ENCODE measurements around the gene IER3. TPM values are rescaled to one million over a fixed set of nuclear protein-coding genes. Genes with fewer than 3 reads are reported as not detected.
A peak's percentile ranks its signal among the peaks of the same experiment; 100 is the strongest.

The IER3 gene
- total and polyA plus RNA-seq, 2 experiments from 2014 or later = 19.9 to 21.2 TPM

GRCh38 chr6:30779850-30780641 is 35.7 kb upstream of the IER3 start (continued):
- TF ChIP-seq REST (IDR thresholded peaks at IDR 0.05; ENCODE audit: unreplicated experiment) (no peak), CTCF (conservative IDR thresholded peaks at IDR 0.05; ENCODE audit: low read depth in 2 of 2) (no peak), ZNF331 (CRISPR knock-in tag; IDR thresholded peaks at IDR 0.05; ENCODE audit: low read depth) (no peak), POLR2AphosphoS5 (IDR thresholded peaks at IDR 0.05; ENCODE audit: low read depth) (no peak)

- 0 out of 2 replicates have a peak, but pooled peaks cover 3% of the 10 kb centered on the region for H3F3A ChIP-seq (replicated peaks; ENCODE audit: low read depth)
- H3K9me3 Mint-ChIP-seq = peaks cover 19% of the 10 kb centered on the region
- H3K36me3 ChIP-seq (ENCODE audit: insufficient read depth) = no peaks in the 10 kb centered on the region
- H3K27me3 ChIP-seq (ENCODE audit: insufficient read depth) = no peaks in the 10 kb centered on the region
- DNase-seq (ENCODE audit: low spot score) = no peak
- no peaks in the 10 kb centered on the region for H4K20me1 ChIP-seq (replicated peaks; ENCODE audit: insufficient read depth)
- H3K27me3 Mint-ChIP-seq (ENCODE audit: insufficient read depth, low read depth, poor library complexity) = peaks cover 13% of the 10 kb centered on the region
- no peak overlapping the region for H3K27ac ChIP-seq (ENCODE audit: low read depth)
- H3K9me2 ChIP-seq (ENCODE audit: insufficient read depth) = no peaks in the 10 kb centered on the region
- no peak overlapping the region for H3K4me3 Mint-ChIP-seq
- no peaks in the 10 kb centered on the region for H3K79me2 ChIP-seq (replicated peaks; ENCODE audit: insufficient read depth)
- ATAC-seq = no peak
- H3K4me1 Mint-ChIP-seq = peaks cover 20% of the 10 kb centered on the region
- peaks cover 6% of the 10 kb centered on the region; the same call in 1 of the 2 replicates for H3K4me1 ChIP-seq (ENCODE audit: insufficient read depth)
- no peak overlapping the region for H3K4me2 ChIP-seq
- H2AFZ ChIP-seq = peak overlapping the region; percentile 75
- no peak overlapping the region for H3K4me3 ChIP-seq
- peaks cover 16% of the 10 kb centered on the region for H3K36me3 Mint-ChIP-seq (ENCODE audit: low read depth)
- H3K27ac Mint-ChIP-seq = no peak overlapping the region
- TF ChIP-seq CREB1 (CRISPR knock-in tag; IDR thresholded peaks at IDR 0.05; ENCODE audit: low read depth) = no peak
- TF ChIP-seq POLR2AphosphoS5 (IDR thresholded peaks at IDR 0.05; ENCODE audit: low read depth) = no peak
- TF ChIP-seq ZNF462 (CRISPR knock-in tag; IDR thresholded peaks at IDR 0.05) = no peak
- TF ChIP-seq EZH2 (IDR thresholded peaks at IDR 0.05; ENCODE audit: low read depth, unreplicated experiment) = no peak
- no peak for TF ChIP-seq ETS1 (IDR thresholded peaks at IDR 0.05)
- TF ChIP-seq ZNF114 (CRISPR knock-in tag; IDR thresholded peaks at IDR 0.05) = no peak
- no peak for TF ChIP-seq NANOG (IDR thresholded peaks at IDR 0.05; ENCODE audit: borderline replicate concordance)
- TF ChIP-seq STAT1 (IDR thresholded peaks at IDR 0.05; ENCODE audit: unreplicated experiment) = no peak
Measured at GRCh38 chr6:30778001-30778635, 33.8 kb upstream of the IER3 start.
